Esophagus squamous epithelium (tissue), 5 donors: Measurements from ENCODE around the gene CTF1. TPM values are rescaled to one million over a fixed set of nuclear protein-coding genes. Genes with fewer than 3 reads are reported as not detected.
A peak's percentile ranks its signal among the peaks of the same experiment; 100 is the strongest.

Experiments used
- DNase-seq: peaks from one replicate; lab custom pipeline; 2025; lab: John Stamatoyannopoulos, UW
- H3K27ac ChIP-seq, 4 donors: fragments of 200-600 bp; sonication (generic); one replicate each; pipeline ENCODE4 v1.5.1; 2016 to 2019; ENCODE audit warnings: mild to moderate bottlenecking in 1 of 4
- H3K27me3 ChIP-seq, 4 donors: fragments of 200-600 bp; sonication (generic); 1 replicate in 3 of 4; 2 replicates in 1 of 4; pipeline versions ENCODE4 v1.5.1 to v1.6.0; 2017 to 2021; ENCODE audit warnings: antibody characterized with exemption in 1 of 4
- H3K36me3 ChIP-seq, 3 donors: fragments of 200-600 bp; sonication (generic); one replicate each; pipeline ENCODE4 v1.5.1; 2016 to 2019
- H3K4me1 ChIP-seq, 3 donors: fragments of 200-600 bp; sonication (generic); one replicate each; pipeline ENCODE4 v1.5.1; 2017 to 2019
- H3K4me3 ChIP-seq, 4 donors: fragments of 200-600 bp; sonication (generic); 1 replicate in 3 of 4; 2 replicates in 1 of 4; pipeline ENCODE4 v1.5.1; 2016 to 2019; ENCODE audit warnings: mild to moderate bottlenecking in 2 of 4, moderate library complexity in 1 of 4
- H3K9me3 ChIP-seq, 3 donors: fragments of 200-600 bp; sonication (generic); one replicate each; pipeline ENCODE4 v1.5.1; 2016 to 2019
- POLR2A ChIP-seq, 4 donors: fragments of 450-650 bp; IDR thresholded peaks; one replicate each; pipeline ENCODE4 v1.6.1; 2017; ENCODE audit warnings: antibody characterized with exemption in 4 of 4, mild to moderate bottlenecking in 4 of 4, moderate library complexity in 3 of 4
- WGBS, 2 donors: methylation state at CpG; one replicate each; pipeline ENCODE4 v1.1.5; 2018; 5-methylcytosine and 5-hydroxymethylcytosine counted together
- intact Hi-C: fragments of 100-400 bp; cut with DNase I; formaldehyde crosslinking; loops from one replicate; pipeline ENCODE4 v1.15.0; 2022
- total RNA-seq, 4 donors: library from RNA; depleted of rRNA; stranded (reverse); fragments of >200 nt; gene quantifications; one replicate each; pipeline ENCODE4 v1.1.0, GENCODE V29; 2016
- TF ChIP-seq, protein P1 (sequence below), 6 experiments: fragments of 450-650 bp in 4 of 6; fragments of 200-600 bp in 2 of 6; sonication (generic) in 2 of 6; IDR thresholded peaks; one replicate each; pipeline ENCODE4 v1.5.1; 2016 to 2019; ENCODE audit warnings: antibody characterized with exemption in 6 of 6, mild to moderate bottlenecking in 4 of 6, moderate library complexity in 4 of 6
- donor health status: DM: yes; HTN: yes; CAD: no.

The CTF1 gene
- total RNA-seq, 4 donors from 2014 or later, result 0.53 to 3.6 (median 1.8) TPM

DNA sequence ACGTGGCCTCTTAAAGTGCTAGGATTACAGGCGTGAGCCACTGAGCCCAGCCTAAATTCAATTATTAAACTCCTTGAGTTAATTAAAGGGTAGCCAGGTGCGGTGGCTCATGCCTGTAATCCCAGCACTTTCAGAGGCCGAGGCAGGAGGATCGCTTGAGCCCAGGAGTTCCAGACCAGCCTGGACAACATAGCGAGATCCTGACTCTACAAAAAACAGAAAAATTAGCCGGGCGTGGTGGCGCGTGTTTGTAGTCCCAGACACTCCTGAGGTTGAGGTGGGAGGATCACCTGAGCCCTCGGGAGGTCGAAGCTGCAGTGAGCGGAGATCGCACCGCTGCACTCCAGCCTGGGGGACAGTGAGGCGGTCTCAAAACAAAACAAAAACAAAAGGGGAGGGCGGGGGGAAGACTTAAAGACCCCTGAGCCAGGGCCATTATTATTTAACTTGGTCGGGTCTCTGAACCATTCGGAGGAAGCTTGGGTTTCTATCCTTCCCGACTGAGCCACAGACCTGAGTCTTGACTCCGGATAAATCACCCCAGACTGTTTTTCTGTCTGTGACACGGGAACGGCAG is 22.1 kb upstream of the CTF1 start:
- peaks cover 0 to 21% (median 0%) of the 10 kb centered on the region in 3 donors for H3K36me3 ChIP-seq
- 17 to 24% methylated on average over 18 to 22 of the region's 23 CpGs for WGBS, 2 donors
- peak overlapping the region; percentile 92 to 96 (median 94) for H3K27ac ChIP-seq
- H3K4me3 ChIP-seq, result peak overlapping the region; percentile 79 to 92 (median 87)
- TF ChIP-seq, protein P1, sequence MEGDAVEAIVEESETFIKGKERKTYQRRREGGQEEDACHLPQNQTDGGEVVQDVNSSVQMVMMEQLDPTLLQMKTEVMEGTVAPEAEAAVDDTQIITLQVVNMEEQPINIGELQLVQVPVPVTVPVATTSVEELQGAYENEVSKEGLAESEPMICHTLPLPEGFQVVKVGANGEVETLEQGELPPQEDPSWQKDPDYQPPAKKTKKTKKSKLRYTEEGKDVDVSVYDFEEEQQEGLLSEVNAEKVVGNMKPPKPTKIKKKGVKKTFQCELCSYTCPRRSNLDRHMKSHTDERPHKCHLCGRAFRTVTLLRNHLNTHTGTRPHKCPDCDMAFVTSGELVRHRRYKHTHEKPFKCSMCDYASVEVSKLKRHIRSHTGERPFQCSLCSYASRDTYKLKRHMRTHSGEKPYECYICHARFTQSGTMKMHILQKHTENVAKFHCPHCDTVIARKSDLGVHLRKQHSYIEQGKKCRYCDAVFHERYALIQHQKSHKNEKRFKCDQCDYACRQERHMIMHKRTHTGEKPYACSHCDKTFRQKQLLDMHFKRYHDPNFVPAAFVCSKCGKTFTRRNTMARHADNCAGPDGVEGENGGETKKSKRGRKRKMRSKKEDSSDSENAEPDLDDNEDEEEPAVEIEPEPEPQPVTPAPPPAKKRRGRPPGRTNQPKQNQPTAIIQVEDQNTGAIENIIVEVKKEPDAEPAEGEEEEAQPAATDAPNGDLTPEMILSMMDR (IDR thresholded peaks at IDR 0.05), result no peak
- no peak for TF ChIP-seq POLR2A (IDR thresholded peaks at IDR 0.05)
- intact Hi-C loops, result no loop called here
- no peak for DNase-seq
- H3K27me3 ChIP-seq, result no peaks in the 10 kb centered on the region
- H3K4me1 ChIP-seq, result peaks cover 16 to 43% (median 20%) of the 10 kb centered on the region in 3 donors
- H3K9me3 ChIP-seq, result no peaks in the 10 kb centered on the region

DNA sequence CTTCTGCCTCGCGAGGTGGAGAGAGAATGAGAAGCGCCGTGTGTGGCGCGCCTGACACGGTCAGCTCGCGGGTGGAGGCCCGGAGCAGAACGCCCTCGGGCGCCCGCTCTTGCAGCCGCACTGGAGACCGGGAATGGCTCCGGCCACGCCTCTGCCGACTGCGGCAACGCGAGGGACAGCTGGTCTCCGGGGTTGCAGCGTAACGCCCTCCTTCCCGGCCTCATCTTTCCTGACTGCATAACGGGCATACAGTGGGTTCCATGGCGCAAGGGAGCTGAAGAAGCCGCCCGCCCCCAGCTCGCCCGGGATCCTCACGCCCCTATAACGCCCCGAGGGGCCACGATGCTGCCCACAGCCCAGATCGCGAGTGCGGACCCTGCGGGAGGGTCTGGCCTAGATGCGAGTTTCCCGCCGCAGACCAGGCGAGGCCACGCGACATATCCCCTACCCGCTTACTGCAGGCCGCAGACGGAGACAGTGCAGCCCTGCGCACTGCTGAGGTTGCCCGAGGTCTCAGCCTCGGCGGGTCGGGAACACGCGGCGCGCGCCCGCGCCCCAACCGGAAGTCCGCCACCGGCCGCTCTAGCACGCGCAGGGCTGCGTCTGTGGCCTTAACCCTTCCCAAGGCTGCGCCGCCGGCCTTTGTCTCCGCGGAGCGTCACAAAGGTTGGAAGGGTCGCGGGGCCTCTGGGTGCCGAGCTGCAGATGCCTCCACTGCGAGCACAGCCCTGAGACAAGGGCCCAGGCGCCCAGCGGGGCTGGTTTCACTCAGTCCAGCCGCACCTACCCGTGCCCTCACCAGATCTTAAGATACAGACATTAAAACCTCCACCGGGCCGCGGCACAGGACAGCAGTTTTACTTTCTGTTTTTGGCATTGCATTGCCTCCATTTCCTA is 21.3 kb upstream of the CTF1 start:
- 0 to 1% methylated on average over 18 to 28 of the region's 85 CpGs for WGBS, 2 donors

DNA sequence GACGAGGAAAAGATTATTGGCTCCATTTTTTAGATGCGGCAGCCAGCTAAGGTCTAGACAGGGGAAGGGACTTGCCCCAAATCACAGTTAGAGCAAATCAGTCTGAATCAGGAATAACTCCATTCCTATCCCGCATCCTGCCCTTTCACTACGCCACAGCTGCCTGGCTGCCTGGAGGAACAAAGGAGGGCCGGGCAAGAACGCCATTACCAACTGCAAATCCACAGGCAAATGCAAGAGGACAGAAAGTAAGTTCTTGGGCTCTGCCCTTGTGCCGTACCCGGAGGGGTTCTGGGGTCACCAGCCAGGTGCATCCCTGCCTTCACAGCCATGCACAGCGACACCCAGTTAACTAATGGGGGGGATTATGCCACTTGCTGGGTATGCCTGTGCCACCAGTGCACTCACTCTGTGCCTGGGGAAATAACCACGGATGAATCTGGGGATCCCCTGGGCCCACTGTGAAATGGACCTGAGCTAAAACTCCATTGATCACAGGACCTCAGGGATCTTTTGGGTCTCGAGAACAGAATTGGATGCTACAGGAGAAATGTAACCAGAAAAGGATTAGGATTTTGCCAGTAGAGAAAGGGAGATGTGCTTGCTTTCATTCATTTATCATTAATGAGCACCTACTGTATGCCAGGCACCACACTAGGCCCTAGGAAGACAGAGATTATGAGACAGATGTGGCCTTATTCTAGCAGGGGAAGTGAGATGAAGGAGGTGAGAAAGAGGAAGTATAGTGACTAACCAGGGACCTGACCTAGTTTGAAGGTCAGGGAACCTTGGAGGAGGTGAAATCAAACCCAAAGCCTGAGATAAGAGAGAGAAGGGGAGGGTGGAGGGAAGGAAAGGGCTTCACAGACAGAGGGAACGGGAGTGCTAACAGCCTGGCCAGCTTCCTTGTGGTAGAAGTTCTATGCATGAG is 20.3 kb upstream of the CTF1 start:
- no peak for DNase-seq
- 6 to 8% methylated on average over 6 to 11 of the region's 12 CpGs for WGBS, 2 donors
- Histone ChIP-seq H3K4me1 (peaks cover 16 to 43% (median 20%) of the 10 kb centered on the region in 3 donors), H3K9me3 (no peaks in the 10 kb centered on the region), H3K36me3 (peaks cover 0 to 37% (median 0%) of the 10 kb centered on the region in 3 donors), H3K4me3 (peak overlapping the region; percentile 79 to 92 (median 87)), H3K27me3 (no peaks in the 10 kb centered on the region), H3K27ac (peak overlapping the region; percentile 92 to 96 (median 94))
- TF ChIP-seq, protein P1 (IDR thresholded peaks at IDR 0.05), result no peak
- no peak for TF ChIP-seq POLR2A (IDR thresholded peaks at IDR 0.05)
- intact Hi-C loops, result no loop called here

More for the DNA sequence above, 21.3 kb upstream of the CTF1 start:
- intact Hi-C loops, result no loop called here
- DNase-seq, result peak; percentile 50
- peak in 3 of 4 donors; percentile 46 to 89 (median 80) for TF ChIP-seq POLR2A (IDR thresholded peaks at IDR 0.05)
- TF ChIP-seq, protein P1 (IDR thresholded peaks at IDR 0.05), result no peak
- Histone ChIP-seq H3K4me3 (peak overlapping the region; percentile 79 to 92 (median 87)), H3K27ac (peak overlapping the region; percentile 92 to 96 (median 94)), H3K36me3 (peaks cover 0 to 28% (median 0%) of the 10 kb centered on the region in 3 donors), H3K9me3 (no peaks in the 10 kb centered on the region), H3K27me3 (no peaks in the 10 kb centered on the region), H3K4me1 (peaks cover 16 to 43% (median 20%) of the 10 kb centered on the region in 3 donors)

DNA sequence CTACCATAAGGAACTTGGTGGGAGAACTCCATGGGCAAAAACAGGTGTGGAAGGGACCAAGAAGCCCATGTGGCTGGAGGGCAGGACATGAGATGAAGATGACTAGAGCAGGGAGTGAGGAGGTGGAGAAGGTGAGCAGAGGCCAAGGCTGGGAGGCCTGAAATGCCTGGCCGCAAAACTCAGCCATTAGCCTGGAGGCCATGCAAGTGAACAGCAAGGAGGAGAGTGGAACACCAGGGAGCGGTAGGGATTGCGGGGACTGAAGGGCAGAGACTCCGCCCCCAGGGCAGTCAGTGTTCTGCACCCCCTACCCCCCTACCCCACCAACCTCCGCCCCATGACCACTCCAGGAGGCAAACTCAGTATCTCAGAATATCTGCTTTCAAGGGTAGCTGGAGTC is 19.5 kb upstream of the CTF1 start:
- peaks cover 0 to 42% (median 0%) of the 10 kb centered on the region in 3 donors for H3K36me3 ChIP-seq
- intact Hi-C loops, result no loop called here
- H3K9me3 ChIP-seq, result no peaks in the 10 kb centered on the region
- H3K27ac ChIP-seq, result peak overlapping the region; percentile 41 to 96 (median 94)
- no peak for TF ChIP-seq POLR2A (IDR thresholded peaks at IDR 0.05)
- TF ChIP-seq, protein P1 (IDR thresholded peaks at IDR 0.05), result no peak
- H3K4me1 ChIP-seq, result peaks cover 16 to 43% (median 23%) of the 10 kb centered on the region in 3 donors
- H3K4me3 ChIP-seq, result peak overlapping the region in 3 of 4 donors; percentile 79 to 92 (median 85)
- H3K27me3 ChIP-seq, result no peaks in the 10 kb centered on the region
- DNase-seq, result no peak
- WGBS, 2 donors, result 68 to 84% methylated on average over 4 to 5 of the region's 5 CpGs
